PC-9 (cell line): ENCODE measurements around the gene NID2.

Experiments
- EZH2 ChIP-seq: fragments of 200-600 bp; sonication (generic); IDR thresholded peaks from 2 replicates; pipeline ENCODE4 v1.8.0; 2017; ENCODE audit warnings: antibody characterized with exemption, low read depth
- TF ChIP-seq, protein P1 (sequence below): fragments of 200-600 bp; sonication (generic); conservative IDR thresholded peaks from 2 replicates; pipeline ENCODE4 v1.6.1; 2017; ENCODE audit warnings: mixed run types, antibody characterized with exemption, mild to moderate bottlenecking, moderate library complexity

DNA sequence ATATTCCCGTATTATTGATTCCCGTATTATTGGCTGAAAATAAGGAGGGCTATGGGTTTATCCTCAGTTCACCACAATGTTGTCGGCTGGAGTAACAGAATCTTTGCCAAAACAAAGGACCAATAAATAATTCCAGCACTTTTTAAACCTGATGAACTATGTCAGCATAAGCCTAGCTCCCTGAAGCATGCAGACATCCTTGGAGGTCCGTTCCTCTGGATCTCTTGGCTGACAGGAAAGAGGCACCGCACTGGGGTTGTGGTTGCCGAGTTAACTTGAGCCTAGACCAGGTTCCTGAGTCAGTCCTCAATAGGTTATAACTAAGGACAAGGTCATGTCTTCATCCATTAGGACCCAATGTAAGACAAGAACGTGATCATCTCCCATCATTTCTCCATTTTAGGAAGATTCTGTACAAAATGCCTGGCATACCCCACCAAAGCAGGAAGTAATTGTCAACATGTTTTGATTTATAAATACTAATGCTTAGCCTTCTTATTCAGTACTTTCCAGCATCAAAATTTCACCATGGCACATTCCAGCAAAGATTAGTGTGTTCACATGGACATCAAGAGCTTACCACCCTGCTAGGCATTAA lies 36.6 kb downstream of the NID2 start:
- TF ChIP-seq, protein P1, sequence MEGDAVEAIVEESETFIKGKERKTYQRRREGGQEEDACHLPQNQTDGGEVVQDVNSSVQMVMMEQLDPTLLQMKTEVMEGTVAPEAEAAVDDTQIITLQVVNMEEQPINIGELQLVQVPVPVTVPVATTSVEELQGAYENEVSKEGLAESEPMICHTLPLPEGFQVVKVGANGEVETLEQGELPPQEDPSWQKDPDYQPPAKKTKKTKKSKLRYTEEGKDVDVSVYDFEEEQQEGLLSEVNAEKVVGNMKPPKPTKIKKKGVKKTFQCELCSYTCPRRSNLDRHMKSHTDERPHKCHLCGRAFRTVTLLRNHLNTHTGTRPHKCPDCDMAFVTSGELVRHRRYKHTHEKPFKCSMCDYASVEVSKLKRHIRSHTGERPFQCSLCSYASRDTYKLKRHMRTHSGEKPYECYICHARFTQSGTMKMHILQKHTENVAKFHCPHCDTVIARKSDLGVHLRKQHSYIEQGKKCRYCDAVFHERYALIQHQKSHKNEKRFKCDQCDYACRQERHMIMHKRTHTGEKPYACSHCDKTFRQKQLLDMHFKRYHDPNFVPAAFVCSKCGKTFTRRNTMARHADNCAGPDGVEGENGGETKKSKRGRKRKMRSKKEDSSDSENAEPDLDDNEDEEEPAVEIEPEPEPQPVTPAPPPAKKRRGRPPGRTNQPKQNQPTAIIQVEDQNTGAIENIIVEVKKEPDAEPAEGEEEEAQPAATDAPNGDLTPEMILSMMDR: no peak
- no peak for TF ChIP-seq EZH2
